CD4-positive, alpha-beta T cell (primary cell): ENCODE results near the gene IQGAP2. TPM values are rescaled to one million over a fixed set of nuclear protein-coding genes. Genes with fewer than 3 reads are reported as not detected.

Experiments used
- ATAC-seq: fragments of 200-7000 bp; cut with Tn5 transposase; one replicate; pipeline ENCODE4 v1.10.0; 2022; ENCODE audit warnings: mild to moderate bottlenecking; ENCODE audit not compliant: poor library complexity
- CTCF ChIA-PET: fragments of 350-600 bp; sonication (Branson Sonifier 250); formaldehyde crosslinking; loops from one replicate; lab custom pipeline; 2021; ENCODE audit warnings: antibody characterized with exemption, inconsistent platforms; lab: Charles Lee
- POLR2A ChIA-PET: fragments of 350-600 bp; sonication (Branson Sonifier 250); formaldehyde crosslinking; loops from one replicate; lab custom pipeline; 2021; ENCODE audit warnings: antibody characterized with exemption, inconsistent platforms; lab: Charles Lee
- DNase-seq, 14 experiments: peaks; one replicate each; pipeline ENCODE4 v3.0.0-alpha.2; 2013 to 2020; ENCODE audit warnings: mixed read lengths in 2 of 14
- H3K27ac ChIP-seq, 2 donors: one replicate each; pipeline versions ENCODE4 v1.5.1 to v1.7.0; 2013; ENCODE audit warnings: low read length in 2 of 2, low read depth in 1 of 2, mild to moderate bottlenecking in 1 of 2
- H3K27me3 ChIP-seq, 2 experiments: 1 replicate in 1 of 2; 2 replicates in 1 of 2; pipeline versions ENCODE4 v1.6.1 to v1.7.0; 2013; ENCODE audit warnings: low read length in 2 of 2, control low read depth in 1 of 2, mild to moderate bottlenecking in 1 of 2, moderate library complexity in 1 of 2; ENCODE audit not compliant: insufficient read depth in 2 of 2, control insufficient read depth in 1 of 2
- H3K36me3 ChIP-seq: one replicate; pipeline ENCODE4 v1.6.1; 2013; ENCODE audit warnings: low read length, control low read depth; ENCODE audit not compliant: insufficient read depth
- H3K4me1 ChIP-seq: one replicate; pipeline ENCODE4 v1.6.1; 2013; ENCODE audit warnings: low read length, control low read depth; ENCODE audit not compliant: insufficient read depth
- H3K4me3 ChIP-seq: one replicate; pipeline ENCODE4 v1.5.1; 2013; ENCODE audit warnings: mild to moderate bottlenecking, low read length, moderate library complexity
- H3K9me3 ChIP-seq, 2 experiments: 1 replicate in 1 of 2; 2 replicates in 1 of 2; pipeline versions ENCODE4 v1.6.1 to v1.7.0; 2013; ENCODE audit warnings: low read length in 2 of 2, mild to moderate bottlenecking in 2 of 2, control low read depth in 1 of 2, moderate library complexity in 1 of 2; ENCODE audit not compliant: control insufficient read depth in 1 of 2, insufficient read depth in 1 of 2
- H3K27ac Mint-ChIP-seq: one replicate; pipeline ENCODE4 v1.8.0; 2020; ENCODE audit warnings: mixed read lengths
- H3K27me3 Mint-ChIP-seq: one replicate; pipeline ENCODE4 v1.8.0; 2021; ENCODE audit warnings: mixed read lengths
- H3K36me3 Mint-ChIP-seq: one replicate; pipeline ENCODE4 v1.8.0; 2021; ENCODE audit warnings: low read depth, mixed read lengths
- H3K4me1 Mint-ChIP-seq: one replicate; pipeline ENCODE4 v1.8.0; 2021; ENCODE audit warnings: low read depth, mixed read lengths
- H3K4me3 Mint-ChIP-seq: one replicate; pipeline ENCODE4 v1.8.0; 2020; ENCODE audit warnings: mild to moderate bottlenecking, mixed read lengths
- H3K9me3 Mint-ChIP-seq: one replicate; pipeline ENCODE4 v1.8.0; 2020; ENCODE audit warnings: mixed read lengths
- intact Hi-C, 2 experiments: fragments of 100-400 bp; cut with DNase I in 1 of 2; cut with micrococcal nuclease in 1 of 2; formaldehyde crosslinking; loops; one replicate each; pipeline versions ENCODE4 v1.15.1 to v1.9.0; 2023 to 2025; cut with DNase I, micrococcal nuclease
- total RNA-seq, 174 experiments: library from RNA in 2 of 174; stranded (reverse) in 2 of 174; gene quantifications; one replicate each; pipeline ENCODE4 v1.2.3 and lab custom pipeline; 2021 to 2026
- TF ChIP-seq, protein P1 (sequence below): fragments of 200-600 bp; IDR thresholded peaks from one replicate; pipeline ENCODE4 v1.8.0; 2022; ENCODE audit warnings: antibody characterized with exemption, mild to moderate bottlenecking

IQGAP2 gene
- total RNA-seq, 2 experiments from 2014 or later, result 58.8 TPM

DNA sequence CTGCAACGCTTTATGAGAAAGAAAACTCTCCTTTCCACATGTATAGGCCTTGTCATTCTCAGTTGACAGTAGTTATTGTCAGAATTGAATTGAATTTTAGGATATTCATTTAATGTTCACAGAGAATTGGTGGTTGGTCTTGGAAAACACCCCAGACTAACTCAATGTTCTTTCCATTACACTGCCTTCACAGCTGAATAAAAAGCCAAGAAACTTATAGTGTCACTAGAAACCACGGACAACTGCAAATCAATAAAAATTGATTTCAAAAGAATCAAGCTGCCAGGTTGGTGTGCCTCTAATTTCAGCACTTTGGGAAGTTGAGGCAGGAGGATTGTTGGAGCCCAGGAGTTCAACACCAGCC is 38.9 kb upstream of the IQGAP2 start:
- POLR2A ChIA-PET, result interaction anchor here (0.6 kb wide), 1 partner anchor 10 kb away, joined by 4 read pairs; no protein-coding TSS in a partner anchor
- peaks cover 4% of the 10 kb centered on the region for H3K4me1 Mint-ChIP-seq
- no peaks in the 10 kb centered on the region for H3K36me3 ChIP-seq
- H3K27ac Mint-ChIP-seq, result no peak overlapping the region
- no peak overlapping the region for H3K27ac ChIP-seq
- DNase-seq, result no peak
- H3K27me3 Mint-ChIP-seq, result no peaks in the 10 kb centered on the region
- CTCF ChIA-PET, result no interaction called here
- no peaks in the 10 kb centered on the region for H3K36me3 Mint-ChIP-seq
- no peak overlapping the region for H3K4me3 ChIP-seq
- H3K27me3 ChIP-seq, result no peaks in the 10 kb centered on the region
- H3K9me3 Mint-ChIP-seq, result no peaks in the 10 kb centered on the region
- H3K4me3 Mint-ChIP-seq, result no peak overlapping the region
- TF ChIP-seq, protein P1, sequence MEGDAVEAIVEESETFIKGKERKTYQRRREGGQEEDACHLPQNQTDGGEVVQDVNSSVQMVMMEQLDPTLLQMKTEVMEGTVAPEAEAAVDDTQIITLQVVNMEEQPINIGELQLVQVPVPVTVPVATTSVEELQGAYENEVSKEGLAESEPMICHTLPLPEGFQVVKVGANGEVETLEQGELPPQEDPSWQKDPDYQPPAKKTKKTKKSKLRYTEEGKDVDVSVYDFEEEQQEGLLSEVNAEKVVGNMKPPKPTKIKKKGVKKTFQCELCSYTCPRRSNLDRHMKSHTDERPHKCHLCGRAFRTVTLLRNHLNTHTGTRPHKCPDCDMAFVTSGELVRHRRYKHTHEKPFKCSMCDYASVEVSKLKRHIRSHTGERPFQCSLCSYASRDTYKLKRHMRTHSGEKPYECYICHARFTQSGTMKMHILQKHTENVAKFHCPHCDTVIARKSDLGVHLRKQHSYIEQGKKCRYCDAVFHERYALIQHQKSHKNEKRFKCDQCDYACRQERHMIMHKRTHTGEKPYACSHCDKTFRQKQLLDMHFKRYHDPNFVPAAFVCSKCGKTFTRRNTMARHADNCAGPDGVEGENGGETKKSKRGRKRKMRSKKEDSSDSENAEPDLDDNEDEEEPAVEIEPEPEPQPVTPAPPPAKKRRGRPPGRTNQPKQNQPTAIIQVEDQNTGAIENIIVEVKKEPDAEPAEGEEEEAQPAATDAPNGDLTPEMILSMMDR, result no peak
- no peaks in the 10 kb centered on the region for H3K9me3 ChIP-seq
- no peak for ATAC-seq
- intact Hi-C loops, result no loop called here
- H3K4me1 ChIP-seq, result no peaks in the 10 kb centered on the region

DNA sequence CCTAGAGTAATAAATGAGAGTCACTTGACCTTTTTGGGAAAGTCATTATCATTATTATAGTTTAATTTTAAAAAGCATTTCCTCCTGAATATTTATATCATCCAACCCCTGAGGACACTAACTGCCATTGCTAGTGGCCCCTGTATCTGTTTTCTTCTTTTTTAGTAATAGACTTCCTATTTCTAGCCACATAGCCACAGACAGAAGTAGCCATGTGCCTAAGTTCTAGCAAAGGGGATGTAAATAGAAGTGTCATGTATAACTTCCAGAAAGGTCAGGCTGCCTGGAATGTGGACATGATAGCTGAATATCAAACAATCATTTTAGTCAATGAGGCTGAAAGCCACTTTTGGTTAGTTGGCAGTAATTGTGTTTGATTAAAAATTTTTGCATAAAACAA is 37.5 kb upstream of the IQGAP2 start:
- DNase-seq (no peak), ATAC-seq (no peak)
- H3K36me3 Mint-ChIP-seq, result no peaks in the 10 kb centered on the region
- Histone ChIP-seq H3K27ac (no peak overlapping the region), H3K4me3 (no peak overlapping the region), H3K36me3 (no peaks in the 10 kb centered on the region), H3K9me3 (no peaks in the 10 kb centered on the region), H3K27me3 (no peaks in the 10 kb centered on the region), H3K4me1 (no peaks in the 10 kb centered on the region)
- CTCF ChIA-PET, result no interaction called here
- intact Hi-C loops, result no loop called here
- peaks cover 4% of the 10 kb centered on the region for H3K4me1 Mint-ChIP-seq
- H3K27me3 Mint-ChIP-seq, result no peaks in the 10 kb centered on the region
- H3K4me3 Mint-ChIP-seq, result no peak overlapping the region
- H3K27ac Mint-ChIP-seq, result no peak overlapping the region
- POLR2A ChIA-PET, result no interaction called here
- TF ChIP-seq, protein P1, result no peak
- no peaks in the 10 kb centered on the region for H3K9me3 Mint-ChIP-seq

DNA sequence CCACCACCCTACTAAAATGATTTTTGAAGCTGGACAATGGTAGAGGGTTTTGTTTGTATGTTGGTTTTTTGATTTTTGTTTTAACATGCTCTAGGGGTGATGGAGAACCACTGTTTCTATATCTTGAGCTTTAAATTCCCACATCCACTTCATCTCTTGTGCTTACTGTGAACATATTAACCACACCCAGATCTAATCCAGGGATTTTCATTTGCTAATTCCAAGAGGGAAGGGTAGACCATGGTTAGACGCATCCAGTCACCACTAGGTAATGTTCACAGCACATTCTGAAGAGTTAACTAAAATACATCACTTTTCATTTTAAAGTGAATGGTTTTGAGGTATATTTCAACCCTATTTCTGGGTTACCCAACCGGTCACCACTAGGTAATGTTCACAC is 36.5 kb upstream of the IQGAP2 start:
- ChIA-PET POLR2A (no interaction called here), CTCF (no interaction called here)
- Mint-ChIP-seq H3K27ac (no peak overlapping the region), H3K27me3 (no peaks in the 10 kb centered on the region), H3K4me3 (no peak overlapping the region), H3K36me3 (no peaks in the 10 kb centered on the region), H3K9me3 (no peaks in the 10 kb centered on the region), H3K4me1 (peaks cover 4% of the 10 kb centered on the region)
- no peaks in the 10 kb centered on the region for H3K9me3 ChIP-seq
- TF ChIP-seq, protein P1, result no peak
- H3K4me3 ChIP-seq, result no peak overlapping the region
- intact Hi-C loops, result no loop called here
- H3K4me1 ChIP-seq, result no peaks in the 10 kb centered on the region
- H3K27me3 ChIP-seq, result no peaks in the 10 kb centered on the region
- no peak for DNase-seq
- no peaks in the 10 kb centered on the region for H3K36me3 ChIP-seq
- no peak for ATAC-seq
- no peak overlapping the region for H3K27ac ChIP-seq
